Left lung (tissue), 10 donors: Measurements from ENCODE around the gene L1TD1. TPM values are rescaled to one million over a fixed set of nuclear protein-coding genes. Genes with fewer than 3 reads are reported as not detected.
"Not testable (repeated sequence)": the region's sequence is repeated elsewhere in the genome, so short reads cannot be mapped to it uniquely, and the experiment has no call there.

ENCODE experiments used
- ATAC-seq: fragments of 200-7000 bp; cut with Tn5 transposase; one replicate; pipeline ENCODE4 v1.9.1; 2020; ENCODE audit warnings: moderate library complexity
- DNase-seq, 4 donors: peaks; one replicate each; pipeline ENCODE4 v3.0.0-alpha.2; 2013 to 2020
- H3K27ac ChIP-seq, 2 donors: fragments of 200-600 bp; sonication (generic) in 1 of 2; one replicate each; pipeline versions ENCODE4 v1.5.0 to v1.8.0; 2020 to 2021
- H3K27me3 ChIP-seq, 2 donors: fragments of 200-600 bp; sonication (generic) in 1 of 2; one replicate each; pipeline versions ENCODE4 v1.5.0 to v1.8.0; 2020 to 2021
- H3K36me3 ChIP-seq, 2 donors: fragments of 200-600 bp; sonication (generic) in 1 of 2; one replicate each; pipeline versions ENCODE4 v1.5.0 to v1.8.0; 2020 to 2021
- H3K4me1 ChIP-seq, 2 donors: fragments of 200-600 bp; one replicate each; pipeline ENCODE4 v1.8.0; 2021
- H3K4me3 ChIP-seq, 2 donors: fragments of 200-600 bp; sonication (generic) in 1 of 2; one replicate each; pipeline versions ENCODE4 v1.5.0 to v1.8.0; 2020 to 2021; ENCODE audit warnings: mild to moderate bottlenecking in 1 of 2
- H3K9me3 ChIP-seq, 2 donors: fragments of 200-600 bp; sonication (generic) in 1 of 2; one replicate each; pipeline versions ENCODE4 v1.5.0 to v1.8.0; 2020 to 2021
- CTCF ChIP-seq, 2 donors: fragments of 200-600 bp; sonication (generic) in 1 of 2; IDR thresholded peaks; one replicate each; pipeline versions ENCODE4 v1.5.0 to v1.8.0; 2021; ENCODE audit warnings: antibody characterized with exemption in 2 of 2
- intact Hi-C, 2 donors: fragments of 100-400 bp; cut with DNase I; formaldehyde crosslinking; loops; one replicate each; pipeline versions ENCODE4 v1.11.2 to v1.14.2; 2022
- polyA plus RNA-seq, 6 donors: library from polyadenylated mRNA; unstranded; fragments of 120-200 nt; gene quantifications; one replicate each; pipeline ENCODE4 v1.2.1, GENCODE V29; 2013; ENCODE audit not compliant: insufficient read length in 6 of 6
- total RNA-seq, 2 donors: library from RNA; stranded (reverse); fragmentation: NEBNext Ultra II Directional; extraction: Animal tissue kit (Norgen Biotek cat#: 25700); gene quantifications; one replicate each; pipeline ENCODE4 v1.2.1, GENCODE V29; 2021
- donor health status: DM: no; HTN: yes; CAD: no.
- donor health status: DM: no; HTN: no; CAD: no.

Gene L1TD1
- total and polyA plus RNA-seq, 8 donors, result 0.93 to 8.4 (median 6.2) TPM

GRCh38 chr1:62180639-62181038, 14.0 kb upstream of the L1TD1 start:
- Histone ChIP-seq H3K9me3 (no peaks in the 10 kb centered on the region), H3K27me3 (no peaks in the 10 kb centered on the region), H3K36me3 (no peaks in the 10 kb centered on the region), H3K4me1 (no peaks in the 10 kb centered on the region), H3K4me3 (no peak overlapping the region), H3K27ac (no peak overlapping the region)
- TF ChIP-seq CTCF (IDR thresholded peaks at IDR 0.05), result no peak
- DNase-seq (peak in 1 of 4 donors; percentile 48), ATAC-seq (no peak)
- intact Hi-C loops, result no loop called here

GRCh38 chr1:62181532-62181931, 13.1 kb upstream of the L1TD1 start:
- no peaks in the 10 kb centered on the region for H3K36me3 ChIP-seq
- DNase-seq (no peak), ATAC-seq (no peak)
- intact Hi-C loops, result no loop called here
- TF ChIP-seq CTCF (IDR thresholded peaks at IDR 0.05), result no peak
- no peaks in the 10 kb centered on the region for H3K4me1 ChIP-seq
- no peaks in the 10 kb centered on the region for H3K27me3 ChIP-seq
- H3K27ac ChIP-seq, result no peak overlapping the region
- no peak overlapping the region for H3K4me3 ChIP-seq
- no peaks in the 10 kb centered on the region for H3K9me3 ChIP-seq

GRCh38 chr1:62182157-62182556, 12.5 kb upstream of the L1TD1 start:
- H3K9me3 ChIP-seq, H3K27me3 ChIP-seq, DNase-seq, H3K27ac ChIP-seq, H3K36me3 ChIP-seq, intact Hi-C loops, H3K4me3 ChIP-seq, ATAC-seq, H3K4me1 ChIP-seq: not testable (repeated sequence)

- H3K4me1 ChIP-seq, H3K27me3 ChIP-seq, H3K27ac ChIP-seq, H3K4me3 ChIP-seq, H3K9me3 ChIP-seq, ATAC-seq, intact Hi-C loops, DNase-seq, H3K36me3 ChIP-seq: not testable (repeated sequence)
These were observed 11.3 kb upstream of the L1TD1 start for GRCh38 chr1:62183164-62184020.

- Histone ChIP-seq H3K27me3 (no peaks in the 10 kb centered on the region), H3K36me3 (no peaks in the 10 kb centered on the region), H3K4me1 (no peaks in the 10 kb centered on the region), H3K27ac (no peak overlapping the region), H3K4me3 (no peak overlapping the region), H3K9me3 (no peaks in the 10 kb centered on the region)
- intact Hi-C loops, result no loop called here
- TF ChIP-seq CTCF (IDR thresholded peaks at IDR 0.05), result no peak
- ATAC-seq, result no peak
- no peak for DNase-seq
These were observed 10.3 kb upstream of the L1TD1 start for GRCh38 chr1:62184336-62184735.

GRCh38 chr1:62185233-62185632, 9.4 kb upstream of the L1TD1 start:
- H3K4me1 ChIP-seq, H3K27ac ChIP-seq, ATAC-seq, H3K9me3 ChIP-seq, intact Hi-C loops, H3K27me3 ChIP-seq, DNase-seq, H3K36me3 ChIP-seq, H3K4me3 ChIP-seq: not testable (repeated sequence)

GRCh38 chr1:62185677-62186076, 9.0 kb upstream of the L1TD1 start:
- no peak for DNase-seq
- intact Hi-C loops, result no loop called here
- no peaks in the 10 kb centered on the region for H3K9me3 ChIP-seq
- H3K27me3 ChIP-seq, result no peaks in the 10 kb centered on the region
- no peak overlapping the region for H3K27ac ChIP-seq
- H3K4me3 ChIP-seq, result no peak overlapping the region
- no peak for TF ChIP-seq CTCF (IDR thresholded peaks at IDR 0.05)
- H3K4me1 ChIP-seq, result no peaks in the 10 kb centered on the region
- no peak for ATAC-seq
- H3K36me3 ChIP-seq, result no peaks in the 10 kb centered on the region
